Stimulated activated naive CD4-positive, alpha-beta T cell treated with Interleukin-2 at 50 U/mL for 16 hours (primary cell): ENCODE data around the gene IL36RN.

Experiments
- DNase-seq: peaks from one replicate; lab custom pipeline; 2025; lab: John Stamatoyannopoulos, UW

IL36RN gene

DNA sequence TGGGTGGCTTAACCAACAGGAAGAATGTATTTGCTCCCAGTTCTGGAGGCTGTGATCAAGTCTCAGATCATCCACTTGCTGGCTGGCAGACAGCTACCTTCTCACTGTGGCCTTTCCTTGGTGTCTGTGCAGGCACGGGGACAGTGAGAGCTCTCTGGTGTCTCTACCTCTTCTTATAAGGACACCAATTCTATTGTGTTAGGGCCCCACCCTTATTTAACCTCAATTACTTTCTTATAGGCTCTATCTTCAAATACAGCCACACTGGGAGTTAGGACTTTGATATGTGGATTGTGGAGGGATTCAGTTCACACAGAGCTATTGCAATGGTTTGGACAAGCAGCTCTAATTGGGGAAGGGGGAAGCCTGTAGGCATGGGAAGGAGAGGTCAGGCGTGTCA lies 43.1 kb downstream of the IL36RN start:
- no peak for DNase-seq

- DNase-seq = no peak
Observed at GRCh38 chr2:113103277-113103676, 44.3 kb downstream of the IL36RN start.

- no peak for DNase-seq
Observed at GRCh38 chr2:113104054-113104611, 45.1 kb downstream of the IL36RN start.

DNA sequence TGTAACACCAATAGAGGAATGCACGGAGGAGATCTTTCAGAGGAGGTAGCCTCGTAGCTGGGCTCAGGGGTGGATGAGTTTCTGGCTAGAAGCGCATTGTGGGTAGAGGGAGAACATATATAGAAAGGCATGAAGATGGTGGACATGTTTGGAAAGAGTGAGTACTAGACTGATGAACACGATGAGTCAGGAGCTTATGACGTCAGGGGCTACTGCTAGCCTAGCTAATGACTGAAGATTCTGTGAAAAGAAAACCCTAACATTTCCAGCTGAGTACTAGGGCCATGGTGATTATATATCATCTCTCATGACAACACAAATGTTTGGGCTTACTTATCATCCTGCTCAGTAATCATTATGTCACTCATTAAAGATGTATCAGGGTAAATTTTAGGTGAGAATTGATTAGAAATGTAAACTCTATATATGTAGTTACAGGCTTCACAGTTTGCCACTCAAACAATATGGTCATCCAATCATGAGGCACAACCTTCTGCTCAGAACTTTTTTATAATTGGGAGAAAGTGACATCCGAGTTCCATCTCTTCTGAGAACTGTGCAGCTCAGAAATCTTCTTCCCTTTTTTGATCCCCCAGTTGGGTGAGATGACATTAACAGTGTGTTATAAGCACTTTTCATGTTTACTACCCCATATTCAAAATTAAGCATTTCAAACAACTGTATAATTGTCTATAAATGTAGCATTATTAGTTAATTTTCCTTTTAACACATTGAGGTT lies 46.2 kb downstream of the IL36RN start:
- peak; percentile 39 for DNase-seq

DNA sequence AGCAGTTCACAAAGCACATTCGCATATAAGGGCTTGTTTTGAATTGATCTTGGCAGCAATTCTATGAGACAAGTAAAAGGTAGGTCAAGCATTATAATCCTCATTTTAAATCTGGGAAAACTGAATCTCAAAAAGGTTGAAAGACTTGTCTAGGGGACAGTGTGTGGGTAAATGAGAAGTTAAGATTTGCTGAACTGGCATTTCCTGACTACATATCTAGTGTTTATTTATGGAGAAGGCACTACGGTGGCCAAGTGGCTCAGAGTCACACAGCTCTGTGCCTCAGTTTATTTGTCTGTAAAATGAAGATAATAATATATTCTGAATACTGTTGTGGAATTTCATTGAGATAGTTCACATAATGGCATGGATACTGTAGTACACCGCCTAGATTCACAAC lies 52.1 kb downstream of the IL36RN start:
- DNase-seq = no peak

DNA sequence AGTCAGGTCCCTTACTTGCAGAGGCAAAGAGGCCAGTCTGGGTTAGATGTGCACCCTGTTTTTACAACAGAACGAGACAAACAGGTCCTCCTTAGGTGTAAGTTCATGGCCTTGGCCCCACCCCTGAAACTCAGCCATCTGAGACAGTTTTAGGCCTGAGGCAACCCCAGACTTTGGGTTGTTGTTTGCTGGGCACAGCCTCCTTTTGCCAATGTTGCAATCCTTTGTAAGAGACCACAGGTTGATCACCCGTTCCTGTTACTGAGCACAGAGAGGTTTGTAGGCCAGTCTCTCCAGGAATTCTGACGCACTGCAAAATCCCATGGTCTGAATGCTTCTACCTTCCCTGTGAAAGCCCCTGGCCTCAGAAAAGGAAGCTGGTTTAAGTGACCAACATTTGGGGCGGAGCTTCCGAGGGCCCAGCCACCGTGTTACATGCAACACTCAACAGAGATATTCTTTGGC lies 52.9 kb downstream of the IL36RN start:
- DNase-seq = no peak

DNA sequence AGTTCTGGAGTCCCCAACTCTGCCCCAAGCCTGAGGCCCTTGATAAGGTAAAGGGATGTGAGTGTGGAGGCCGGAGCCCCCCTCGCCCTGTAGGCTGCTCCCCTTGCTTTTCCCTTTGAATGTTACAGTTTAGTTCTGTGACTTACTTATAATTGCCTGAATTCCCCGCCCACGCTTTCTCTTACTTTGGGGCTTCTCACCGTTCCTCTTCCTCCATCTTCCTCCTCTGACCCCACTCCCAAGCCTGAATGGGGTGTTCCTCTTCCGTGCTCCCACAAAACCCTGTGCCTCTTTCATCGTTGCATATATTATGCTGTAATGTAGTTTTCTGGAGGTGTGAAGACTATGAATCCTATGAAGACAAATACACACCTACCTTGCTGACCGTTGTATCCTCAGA lies 53.4 kb downstream of the IL36RN start:
- DNase-seq = no peak

GRCh38 chr2:113112871-113113270 lies 53.9 kb downstream of the IL36RN start:
- DNase-seq = no peak

GRCh38 chr2:113113807-113114206 lies 54.8 kb downstream of the IL36RN start:
- DNase-seq = no peak
